Kidney epithelial cell (primary cell): ENCODE measurements around the gene BUB1B. TPM values are rescaled to one million over a fixed set of nuclear protein-coding genes. Genes with fewer than 3 reads are reported as not detected.

Source experiments
- DNase-seq: peaks from one replicate; pipeline ENCODE4 v3.0.0-alpha.2; 2010; ENCODE audit warnings: low read depth
- H3K27me3 ChIP-seq: 2 replicates; pipeline ENCODE4 v1.6.0; 2011; ENCODE audit warnings: low read length; ENCODE audit not compliant: control insufficient read depth, insufficient read depth
- H3K36me3 ChIP-seq: 2 replicates; pipeline ENCODE4 v1.5.1; 2011; ENCODE audit warnings: low read length; ENCODE audit not compliant: control insufficient read depth, insufficient read depth
- H3K4me3 ChIP-seq: 2 replicates; pipeline ENCODE4 v1.5.1; 2011; ENCODE audit warnings: low read depth, mild to moderate bottlenecking, control low read depth, low read length
- total RNA-seq: library from RNA; depleted of rRNA; stranded (reverse); fragments of >200 nt; gene quantifications from 2 replicates; pipeline ENCODE4 v1.2.3, GENCODE V29; 2015
- TF ChIP-seq, protein P1 (sequence below): IDR thresholded peaks from 2 replicates; pipeline ENCODE4 v1.5.1; 2011; ENCODE audit warnings: mild to moderate bottlenecking, moderate library complexity, low read length, control low read depth, inconsistent platforms; ENCODE audit not compliant: insufficient read depth, poor library complexity, severe bottlenecking

Gene BUB1B
- total RNA-seq, 1 donor from 2014 or later = 10.5 TPM

DNA sequence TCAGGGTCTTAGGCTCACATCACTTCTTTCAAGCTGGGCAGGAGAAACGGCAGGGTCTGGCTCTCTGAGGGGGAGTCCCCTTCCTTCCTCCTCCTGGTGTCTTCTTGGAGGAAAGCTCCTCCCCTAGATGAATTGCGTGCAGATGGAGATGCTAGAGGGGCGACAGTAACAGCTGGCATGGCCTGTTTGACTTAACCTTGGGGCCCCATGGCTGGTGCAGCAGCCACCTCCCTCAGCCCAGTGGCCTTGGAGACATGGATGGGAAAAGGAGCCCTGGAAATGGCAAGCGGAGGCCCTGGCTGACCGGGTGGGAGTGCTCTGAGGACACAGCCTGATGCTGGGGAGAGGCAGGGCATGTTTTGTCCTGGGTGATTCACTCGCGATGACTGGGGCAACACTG lies 98.2 kb downstream of the BUB1B start:
- TF ChIP-seq, protein P1, sequence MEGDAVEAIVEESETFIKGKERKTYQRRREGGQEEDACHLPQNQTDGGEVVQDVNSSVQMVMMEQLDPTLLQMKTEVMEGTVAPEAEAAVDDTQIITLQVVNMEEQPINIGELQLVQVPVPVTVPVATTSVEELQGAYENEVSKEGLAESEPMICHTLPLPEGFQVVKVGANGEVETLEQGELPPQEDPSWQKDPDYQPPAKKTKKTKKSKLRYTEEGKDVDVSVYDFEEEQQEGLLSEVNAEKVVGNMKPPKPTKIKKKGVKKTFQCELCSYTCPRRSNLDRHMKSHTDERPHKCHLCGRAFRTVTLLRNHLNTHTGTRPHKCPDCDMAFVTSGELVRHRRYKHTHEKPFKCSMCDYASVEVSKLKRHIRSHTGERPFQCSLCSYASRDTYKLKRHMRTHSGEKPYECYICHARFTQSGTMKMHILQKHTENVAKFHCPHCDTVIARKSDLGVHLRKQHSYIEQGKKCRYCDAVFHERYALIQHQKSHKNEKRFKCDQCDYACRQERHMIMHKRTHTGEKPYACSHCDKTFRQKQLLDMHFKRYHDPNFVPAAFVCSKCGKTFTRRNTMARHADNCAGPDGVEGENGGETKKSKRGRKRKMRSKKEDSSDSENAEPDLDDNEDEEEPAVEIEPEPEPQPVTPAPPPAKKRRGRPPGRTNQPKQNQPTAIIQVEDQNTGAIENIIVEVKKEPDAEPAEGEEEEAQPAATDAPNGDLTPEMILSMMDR = no peak
- Histone ChIP-seq H3K27me3 (peaks cover 6% of the 10 kb centered on the region), H3K4me3 (no peak overlapping the region), H3K36me3 (no peaks in the 10 kb centered on the region)
- DNase-seq = no peak

DNA sequence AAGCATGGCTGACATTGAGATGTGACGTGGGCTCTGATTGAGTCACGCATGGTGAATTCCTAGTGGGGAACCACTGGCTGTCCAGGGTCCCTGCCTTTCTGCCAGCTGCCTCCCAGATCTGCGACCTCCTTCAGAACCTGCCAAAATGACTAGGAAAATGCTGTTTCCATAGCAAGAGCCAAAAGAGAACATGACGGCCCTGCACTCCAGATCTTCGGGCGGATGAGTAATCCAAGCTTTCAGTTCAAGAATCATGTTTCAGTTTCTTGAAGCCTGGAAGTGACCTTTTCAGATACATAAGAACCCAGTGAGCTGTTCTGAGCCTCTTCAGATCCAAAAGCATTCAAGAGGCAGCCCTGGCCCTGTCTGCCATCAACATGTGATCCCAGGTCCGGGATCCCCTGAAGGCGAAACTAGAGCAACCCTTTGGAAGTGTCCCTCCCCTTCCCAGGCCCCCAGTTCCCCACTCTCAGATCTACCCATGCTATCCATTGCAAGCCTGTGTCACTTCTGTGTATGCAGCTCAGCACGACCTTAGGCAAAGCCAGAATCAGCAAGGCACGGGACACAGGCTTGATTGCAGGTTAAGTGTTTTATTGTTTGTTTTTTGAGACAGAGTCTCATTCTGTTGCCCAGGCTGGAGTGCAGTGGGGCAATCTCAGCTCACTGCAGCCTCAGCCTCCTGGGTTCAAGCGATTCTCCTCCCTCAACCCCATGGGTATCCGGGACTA lies 102.3 kb downstream of the BUB1B start:
- no peak for DNase-seq
- Histone ChIP-seq H3K36me3 (no peaks in the 10 kb centered on the region), H3K27me3 (no peaks in the 10 kb centered on the region), H3K4me3 (no peak overlapping the region)
- TF ChIP-seq, protein P1 = no peak

DNA sequence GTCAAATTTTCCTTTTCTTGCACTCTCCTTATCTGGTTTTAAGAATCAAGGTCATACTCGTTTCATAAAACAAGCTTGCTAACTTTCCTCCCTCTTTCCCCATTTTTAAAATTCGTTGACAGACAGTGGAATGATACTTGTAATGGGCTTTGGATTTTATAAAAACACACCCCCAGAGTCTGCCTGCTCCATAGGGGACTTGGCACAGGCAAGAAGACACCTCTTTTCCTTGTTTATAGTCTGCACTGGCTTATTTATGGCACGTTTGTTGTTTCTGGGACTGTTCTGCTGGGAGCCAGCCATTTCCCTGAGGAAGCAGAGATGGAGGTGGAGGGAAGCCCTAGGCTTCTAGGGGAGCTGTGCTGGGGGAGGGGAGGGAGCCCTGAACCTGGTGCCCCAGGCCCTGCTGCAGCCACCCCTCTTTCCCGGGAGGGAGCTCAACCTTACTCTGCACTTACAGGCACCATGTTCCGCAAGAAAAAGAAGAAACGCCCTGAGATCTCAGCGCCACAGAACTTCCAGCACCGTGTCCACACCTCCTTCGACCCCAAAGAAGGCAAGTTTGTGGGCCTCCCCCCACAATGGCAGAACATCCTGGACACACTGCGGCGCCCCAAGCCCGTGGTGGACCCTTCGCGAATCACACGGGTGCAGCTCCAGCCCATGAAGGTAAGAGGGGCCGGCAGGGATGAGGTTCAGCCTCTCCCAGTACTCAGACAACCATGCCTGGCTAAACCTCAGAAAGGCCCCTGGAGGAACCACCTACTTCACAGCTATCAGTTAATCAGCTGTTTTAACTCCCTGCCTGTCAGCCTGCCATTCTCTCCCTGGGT lies 103.7 kb downstream of the BUB1B start:
- H3K27me3 ChIP-seq = no peaks in the 10 kb centered on the region
- no peak for DNase-seq
- TF ChIP-seq, protein P1 = no peak
- no peak overlapping the region for H3K4me3 ChIP-seq
- H3K36me3 ChIP-seq = no peaks in the 10 kb centered on the region

DNA sequence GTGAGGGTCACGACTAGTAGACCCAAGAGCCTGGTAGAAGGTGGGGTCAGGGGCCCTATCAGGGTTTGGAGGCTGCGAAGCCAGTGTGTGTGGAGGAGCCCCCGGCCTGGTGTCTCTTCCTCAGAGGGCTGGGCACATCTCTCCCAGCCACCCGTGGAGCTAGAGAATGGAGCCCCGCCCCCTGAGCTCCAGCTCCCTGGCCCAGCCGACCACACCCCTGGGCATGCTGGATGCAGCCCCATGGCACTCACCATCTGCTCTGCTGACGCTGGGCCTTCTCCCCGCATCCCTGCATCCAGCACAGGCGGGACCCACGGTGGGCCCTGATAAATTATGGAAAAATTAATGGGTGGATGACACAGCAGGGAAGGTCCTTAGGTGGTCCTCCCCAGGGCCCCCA lies 104.5 kb downstream of the BUB1B start:
- H3K36me3 ChIP-seq = no peaks in the 10 kb centered on the region
- DNase-seq = no peak
- no peaks in the 10 kb centered on the region for H3K27me3 ChIP-seq

DNA sequence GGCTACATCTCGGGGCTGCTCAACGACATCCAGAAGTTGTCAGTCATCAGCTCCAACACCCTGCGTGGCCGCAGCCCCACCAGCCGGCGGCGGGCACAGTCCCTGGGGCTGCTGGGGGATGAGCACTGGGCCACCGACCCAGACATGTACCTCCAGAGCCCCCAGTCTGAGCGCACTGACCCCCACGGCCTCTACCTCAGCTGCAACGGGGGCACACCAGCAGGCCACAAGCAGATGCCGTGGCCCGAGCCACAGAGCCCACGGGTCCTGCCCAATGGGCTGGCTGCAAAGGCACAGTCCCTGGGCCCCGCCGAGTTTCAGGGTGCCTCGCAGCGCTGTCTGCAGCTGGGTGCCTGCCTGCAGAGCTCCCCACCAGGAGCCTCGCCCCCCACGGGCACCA lies 105.0 kb downstream of the BUB1B start:
- Histone ChIP-seq H3K4me3 (no peak overlapping the region), H3K36me3 (no peaks in the 10 kb centered on the region), H3K27me3 (no peaks in the 10 kb centered on the region)
- TF ChIP-seq, protein P1 = no peak
- DNase-seq = no peak

More for the DNA sequence above, 104.5 kb downstream of the BUB1B start:
- TF ChIP-seq, protein P1 = no peak
- no peak overlapping the region for H3K4me3 ChIP-seq
